Measurements from ENCODE around the gene SMIM14. TPM values are rescaled to one million over a fixed set of nuclear protein-coding genes. Genes with fewer than 3 reads are reported as not detected.
A peak's percentile ranks its signal among the peaks of the same experiment; 100 is the strongest.

The SMIM14 gene
- total and polyA plus RNA-seq, 9 of the 15 experiments (the other 6 are each of a cell fraction or from before 2014, with no cell fraction given): 0.98 to 3.7 (median 2.2) TPM

GRCh38 chr4:39527296-39528060 is 111.2 kb downstream of the SMIM14 start, which contains the start of gene UGDH:
Gene UGDH (minus strand): TSS chr4:39527439. CDS start chr4:39521512, 5,927 bp downstream.
- peak within 1 kb of the TSS; percentile 81 for H3K4me3 ChIP-seq
- intact Hi-C loops (cut with micrococcal nuclease) (loop anchor here (1.0 to 5.0 kb wide), 3 partner anchors 60 to 450 kb away; partner anchors contain the start of genes PDS5A and SMIM14), in situ Hi-C loops (cut with MboI) (no loop called here)
- peak; percentile 97 for DNase-seq (ENCODE audit: extremely low read depth in 1 of 4, low spot score in 3 of 4)
- H3K27ac ChIP-seq (ENCODE audit: extremely low read depth, low read depth, low read length): peak within 1 kb of the TSS; percentile 83
- WGBS (ENCODE audit: insufficient coverage, low coverage, missing lambda C conversion rate): under 1% methylated on average over 57 of the region's 73 CpGs
- no peaks in the 10 kb centered on the region for H4K20me1 ChIP-seq (replicated peaks; ENCODE audit: control insufficient read depth, insufficient read depth, low read length)
- H3K9ac ChIP-seq (ENCODE audit: insufficient read depth in 1 of 2, low read depth in 2 of 2, low read length in 2 of 2): peak within 1 kb of the TSS; percentile 75 to 98
- ChIA-PET CTCF (ENCODE audit: low intra/inter-chr PET ratio) (interaction anchor here (0.5 to 0.7 kb wide), 2 partner anchors 48 to 58 kb away, joined by 3 to 5 read pairs; no protein-coding TSS in a partner anchor), POLR2A (interaction anchor here (0.6 to 1.3 kb wide), 15 partner anchors 9 to 491 kb away, joined by 3 to 7 read pairs (median 3); partner anchors contain the start of genes LIAS, RPL9, SMIM14 and UBE2K)
- peak within 1 kb of the TSS; percentile 96 for H3K4me2 ChIP-seq (ENCODE audit: insufficient read depth, low read length)
- H3K36me3 ChIP-seq (ENCODE audit: control insufficient read depth, insufficient read depth, low read length): 0 out of 3 replicates have a peak, but pooled peaks cover 2% of the 10 kb centered on the region
- peaks cover 11% of the 10 kb centered on the region for H3K9me3 ChIP-seq (replicated peaks; ENCODE audit: control insufficient read depth, insufficient read depth, low read depth, low read length)
- H3K79me2 ChIP-seq (ENCODE audit: control insufficient read depth, insufficient read depth, low read length): peaks cover 25% of the 10 kb centered on the region
- no peaks in the 10 kb centered on the region for H3K9me1 ChIP-seq (ENCODE audit: control insufficient read depth, insufficient read depth, low read length)
- H3K27me3 ChIP-seq (ENCODE audit: control insufficient read depth in 2 of 2, insufficient read depth in 2 of 2, low read length in 2 of 2): no peaks in the 10 kb centered on the region
- H3K4me1 ChIP-seq (replicated peaks in 1 of 2; ENCODE audit: control insufficient read depth in 2 of 2, insufficient read depth in 2 of 2, low read length in 2 of 2): peaks cover 5 to 20% of the 10 kb centered on the region in 2 experiments; a peak in 4 of 5 replicates
- FAIRE-seq: peak; percentile 96
- ATAC-seq: peak; percentile 99
- no TSS peak for BruUV-seq (replicated peaks)
- H2AFZ ChIP-seq (ENCODE audit: low read depth, low read length): peak within 1 kb of the TSS; percentile 82
- TF ChIP-seq MNT (conservative IDR thresholded peaks at IDR 0.05) (peak; percentile 89 to 95), ELF2 (CRISPR knock-in tag; IDR thresholded peaks at IDR 0.05) (peak; percentile 15; the same call in 1 of the 2 replicates), HNRNPLL (IDR thresholded peaks at IDR 0.05; ENCODE audit: low read depth, low read length, poor library complexity, severe bottlenecking) (peak; percentile 78), HDGF (IDR thresholded peaks at IDR 0.05) (no peak), HOXB6 (CRISPR knock-in tag; IDR thresholded peaks at IDR 0.05; ENCODE audit: borderline replicate concordance) (0 out of 2 replicates have a peak, but pooled peaks have one; percentile 51), HBP1 (CRISPR knock-in tag; IDR thresholded peaks at IDR 0.05) (0 out of 2 replicates have a peak, but pooled peaks have one; percentile 49), ETV6 (IDR thresholded peaks at IDR 0.05; ENCODE audit: borderline replicate concordance in 1 of 2, low read depth in 2 of 2, low read length in 1 of 2) (no peak), ETV6 (CRISPR knock-in tag; IDR thresholded peaks at IDR 0.05; ENCODE audit: borderline replicate concordance) (peak; percentile 32; the same call in 1 of the 2 replicates), PKNOX1 (IDR thresholded peaks at IDR 0.05) (0 out of 2 replicates have a peak, but pooled peaks have one; percentile 25), NR2C2 (CRISPR knock-in tag; IDR thresholded peaks at IDR 0.05) (peak; percentile 68; the same call in 1 of the 2 replicates), NR2C2 (tag; IDR thresholded peaks at IDR 0.05) (peak; percentile 80; the same call in 1 of the 2 replicates), ZNF239 (CRISPR knock-in tag; IDR thresholded peaks at IDR 0.05) (no peak), EGR1 (conservative IDR thresholded peaks at IDR 0.05) (peak; percentile 88), FOSL1 (tag; conservative IDR thresholded peaks at IDR 0.05) (peak; percentile 73), GABPA (tag; conservative IDR thresholded peaks at IDR 0.05; ENCODE audit: low read depth) (peak; percentile 97), KDM5B (IDR thresholded peaks at IDR 0.05; ENCODE audit: insufficient replicate concordance, low read depth, low read length) (peak; percentile 95)

Data from K562 (cell line).